Thyroid gland (tissue), 4 donors: Measurements from ENCODE around the gene CLEC18A.

Experiments used
- CTCF ChIP-seq, 6 experiments: fragments of 200-600 bp in 3 of 6; fragments of 450-650 bp in 3 of 6; sonication (generic) in 3 of 6; IDR thresholded peaks; one replicate each; pipeline ENCODE4 v1.5.1; 2016 to 2019; ENCODE audit warnings: antibody characterized with exemption in 6 of 6, mild to moderate bottlenecking in 2 of 6, inconsistent platforms in 1 of 6, moderate library complexity in 1 of 6
- POLR2A ChIP-seq, 2 donors: fragments of 450-650 bp; IDR thresholded peaks; one replicate each; pipeline ENCODE4 v1.6.1; 2017; ENCODE audit warnings: antibody characterized with exemption in 2 of 2, mild to moderate bottlenecking in 2 of 2, moderate library complexity in 1 of 2

DNA sequence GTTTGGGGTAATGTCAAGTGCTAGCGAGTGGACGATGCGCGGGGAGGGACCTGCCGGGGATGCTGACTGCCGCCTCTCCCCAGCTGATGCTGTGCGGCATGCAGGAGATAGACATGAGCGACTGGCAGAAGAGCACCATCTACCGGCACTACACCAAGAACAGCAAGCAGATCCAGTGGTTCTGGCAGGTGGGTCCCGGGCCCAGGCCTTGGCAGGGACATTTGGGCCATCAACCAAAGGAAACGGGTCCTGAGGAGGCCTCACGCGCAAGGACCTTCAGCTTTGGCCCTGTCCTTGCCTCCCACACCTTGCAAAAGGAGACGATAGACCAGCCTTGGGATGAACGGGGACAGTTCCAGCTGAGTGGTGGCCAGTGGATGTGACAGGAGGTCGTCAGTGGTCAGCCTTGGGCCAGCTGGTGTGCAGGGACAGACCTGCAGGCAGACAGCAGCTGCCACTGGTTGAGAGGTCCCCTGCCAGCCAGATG, 13.6 kb upstream of the CLEC18A start:
- no peak for TF ChIP-seq POLR2A (IDR thresholded peaks at IDR 0.05)
- no peak for TF ChIP-seq CTCF (IDR thresholded peaks at IDR 0.05)
